DMS114 treated with DMSO at 0.1 percent for 48 hours (cell line): ENCODE measurements around the gene PREX1.
"Not testable (repeated sequence)": the region's sequence is repeated elsewhere in the genome, so short reads cannot be mapped to it uniquely, and the experiment has no call there.

ENCODE experiments used
- DNase-seq: peaks from one replicate; lab custom pipeline; 2025; ENCODE audit not compliant: unreplicated experiment; lab: John Stamatoyannopoulos, UW

The PREX1 gene

GRCh38 chr20:48827855-48828733 lies at the start of gene PREX1:
TSS of gene PREX1 (minus strand) at chr20:48827999. CDS start at chr20:48827860, 139 bp downstream.
- peak; percentile 40 for DNase-seq

GRCh38 chr20:48877304-48877703 lies 49.5 kb upstream of the PREX1 start:
- no peak for DNase-seq

GRCh38 chr20:48875914-48876240 lies 48.1 kb upstream of the PREX1 start:
- no peak for DNase-seq

GRCh38 chr20:48875233-48875913 lies 47.6 kb upstream of the PREX1 start:
- no peak for DNase-seq

GRCh38 chr20:48869442-48869841 lies 41.6 kb upstream of the PREX1 start:
- not testable (repeated sequence) for DNase-seq

GRCh38 chr20:48866936-48867335 lies 39.1 kb upstream of the PREX1 start:
- no peak for DNase-seq

- DNase-seq, result no peak
These were observed 37.0 kb upstream of the PREX1 start for GRCh38 chr20:48864738-48865318.

GRCh38 chr20:48864254-48864653 lies 36.5 kb upstream of the PREX1 start:
- DNase-seq, result no peak

GRCh38 chr20:48862279-48862678 lies 34.5 kb upstream of the PREX1 start:
- DNase-seq, result no peak

GRCh38 chr20:48861444-48861843 lies 33.6 kb upstream of the PREX1 start:
- DNase-seq, result no peak

- DNase-seq, result no peak
These were observed 30.4 kb upstream of the PREX1 start for GRCh38 chr20:48858075-48858790.

GRCh38 chr20:48856130-48856529 lies 28.3 kb upstream of the PREX1 start:
- DNase-seq, result no peak

- no peak for DNase-seq
These were observed 27.2 kb upstream of the PREX1 start for GRCh38 chr20:48855046-48855445.

- DNase-seq, result no peak
These were observed 24.8 kb upstream of the PREX1 start for GRCh38 chr20:48852609-48853008.

GRCh38 chr20:48851579-48851978 lies 23.8 kb upstream of the PREX1 start:
- no peak for DNase-seq

GRCh38 chr20:48850977-48851299 lies 23.1 kb upstream of the PREX1 start:
- DNase-seq, result no peak

- no peak for DNase-seq
These were observed 22.6 kb upstream of the PREX1 start for GRCh38 chr20:48850257-48850976.

- DNase-seq, result no peak
These were observed 22.0 kb upstream of the PREX1 start for GRCh38 chr20:48849779-48850178.

- no peak for DNase-seq
These were observed 21.5 kb upstream of the PREX1 start for GRCh38 chr20:48849299-48849698.

GRCh38 chr20:48847498-48848205 lies 19.9 kb upstream of the PREX1 start:
- no peak for DNase-seq
